ENCODE measurements around the gene RHBDD1. TPM values are rescaled to one million over a fixed set of nuclear protein-coding genes. Genes with fewer than 3 reads are reported as not detected.
A peak's percentile ranks its signal among the peaks of the same experiment; 100 is the strongest.

Gene RHBDD1
- polyA plus RNA-seq, 1 of the 3 experiments (the other 2 are of a cell fraction), result 10.3 TPM

GRCh38 chr2:226891780-226892590 lies 56.1 kb downstream of the RHBDD1 start (continued):
- TF ChIP-seq MAX (IDR thresholded peaks at IDR 0.05; ENCODE audit: low read depth) (peak; percentile 39; the same call in 1 of the 2 replicates), NFIC (IDR thresholded peaks at IDR 0.05; ENCODE audit: borderline replicate concordance) (no peak), RAD21 (IDR thresholded peaks at IDR 0.05; ENCODE audit: low read length) (no peak), MXI1 (IDR thresholded peaks at IDR 0.05; ENCODE audit: low read depth, low read length) (no peak), RFX5 (IDR thresholded peaks at IDR 0.05; ENCODE audit: low read length) (no peak), PBX3 (IDR thresholded peaks at IDR 0.05) (peak; percentile 49), ELF1 (IDR thresholded peaks at IDR 0.05) (no peak), TAF1 (IDR thresholded peaks at IDR 0.05; ENCODE audit: borderline replicate concordance, low read depth, low read length) (no peak), SIN3A (IDR thresholded peaks at IDR 0.05; ENCODE audit: borderline replicate concordance, low read depth, low read length) (no peak), TEAD4 (IDR thresholded peaks at IDR 0.05; ENCODE audit: borderline replicate concordance, insufficient read depth) (0 out of 2 replicates have a peak, but pooled peaks have one; percentile 42), CHD2 (IDR thresholded peaks at IDR 0.05; ENCODE audit: low read length, partially characterized antibody) (no peak), FOXM1 (IDR thresholded peaks at IDR 0.05; ENCODE audit: low read depth) (no peak)

- ChIA-PET CTCF (no interaction called here), POLR2A (no interaction called here)
- no peak overlapping the region for H3K4me2 ChIP-seq
- no peak overlapping the region for H3K4me3 ChIP-seq (ENCODE audit: low read depth in 2 of 2, low read length in 1 of 2)
- no peaks in the 10 kb centered on the region for H4K20me1 ChIP-seq (ENCODE audit: insufficient read depth)
- TF ChIP-seq EZH2phosphoT487 (IDR thresholded peaks at IDR 0.05; ENCODE audit: borderline replicate concordance, low read depth) (no peak), SMC3 (IDR thresholded peaks at IDR 0.05; ENCODE audit: low read depth, low read length) (no peak), USF2 (IDR thresholded peaks at IDR 0.05; ENCODE audit: borderline replicate concordance, low read depth, low read length) (no peak), GATA2 (CRISPR knock-in tag; IDR thresholded peaks at IDR 0.05) (no peak), TEAD4 (IDR thresholded peaks at IDR 0.05; ENCODE audit: borderline replicate concordance, insufficient read depth) (no peak), PBX3 (IDR thresholded peaks at IDR 0.05) (no peak), ZBTB33 (IDR thresholded peaks at IDR 0.05; ENCODE audit: borderline replicate concordance, low read depth) (no peak), MAX (IDR thresholded peaks at IDR 0.05; ENCODE audit: low read depth) (no peak)
- no peaks in the 10 kb centered on the region for H3K79me2 ChIP-seq (ENCODE audit: insufficient read depth)
- H3K27ac ChIP-seq (ENCODE audit: low read depth in 2 of 2, low read length in 1 of 2), result peak overlapping the region in 1 of 2 experiments; percentile 69; a peak in 2 of 4 replicates
- no peaks in the 10 kb centered on the region for H3K9me3 ChIP-seq
- no peak overlapping the region for H2AFZ ChIP-seq (ENCODE audit: low read depth)
- no peak for DNase-seq
- peaks cover 13% of the 10 kb centered on the region for H3F3A ChIP-seq (replicated peaks; ENCODE audit: insufficient read depth)
- H3K9ac ChIP-seq, result no peak overlapping the region
- 89% methylated on average over 3 of the region's 3 CpGs for WGBS (ENCODE audit: low lambda C conversion rate)
- no peaks in the 10 kb centered on the region for H3K36me3 ChIP-seq (replicated peaks in 1 of 2; ENCODE audit: control insufficient read depth in 1 of 2, insufficient read depth in 2 of 2, low read length in 1 of 2)
- no peaks in the 10 kb centered on the region for H3K27me3 ChIP-seq (ENCODE audit: insufficient read depth)
- peaks cover 2 to 10% of the 10 kb centered on the region in 2 experiments; a peak in 2 of 4 replicates for H3K4me1 ChIP-seq (ENCODE audit: control insufficient read depth in 1 of 2, insufficient read depth in 2 of 2, low read depth in 1 of 2, low read length in 1 of 2)
- no peaks in the 10 kb centered on the region for H3K9me2 ChIP-seq
These were observed 56.9 kb downstream of the RHBDD1 start for GRCh38 chr2:226892729-226893128.

All from SK-N-SH (cell line).